Glutamatergic neuron (in vitro differentiated cells): ENCODE data around the gene STARD13. TPM values are rescaled to one million over a fixed set of nuclear protein-coding genes. Genes with fewer than 3 reads are reported as not detected.

ENCODE experiments used
- DNase-seq: peaks from one replicate; pipeline ENCODE4 v3.0.0; 2022
- H3K27ac Mint-ChIP-seq: one replicate; pipeline ENCODE4 v1.8.0; 2020; ENCODE audit warnings: mild to moderate bottlenecking, mixed read lengths, inconsistent platforms; ENCODE audit not compliant: unreplicated experiment
- H3K27me3 Mint-ChIP-seq: one replicate; pipeline ENCODE4 v1.8.0; 2020; ENCODE audit warnings: mild to moderate bottlenecking, moderate library complexity, mixed read lengths, inconsistent platforms; ENCODE audit not compliant: unreplicated experiment
- H3K36me3 Mint-ChIP-seq: one replicate; pipeline ENCODE4 v1.8.0; 2020; ENCODE audit warnings: mild to moderate bottlenecking, mixed read lengths, inconsistent platforms; ENCODE audit not compliant: unreplicated experiment
- H3K4me1 Mint-ChIP-seq: one replicate; pipeline ENCODE4 v1.8.0; 2020; ENCODE audit warnings: mild to moderate bottlenecking, low read depth, mixed read lengths, inconsistent platforms; ENCODE audit not compliant: unreplicated experiment
- H3K4me3 Mint-ChIP-seq: one replicate; pipeline ENCODE4 v1.8.0; 2020; ENCODE audit warnings: mild to moderate bottlenecking, mixed read lengths, inconsistent platforms; ENCODE audit not compliant: unreplicated experiment
- H3K9me3 Mint-ChIP-seq: one replicate; pipeline ENCODE4 v1.8.0; 2020; ENCODE audit warnings: mild to moderate bottlenecking, moderate library complexity, mixed read lengths, inconsistent platforms; ENCODE audit not compliant: unreplicated experiment
- total RNA-seq: library from RNA; stranded (reverse); fragmentation: NEBNext Ultra II Directional; extraction: Animal tissue kit (Norgen Biotek cat#: 25700); gene quantifications from one replicate; pipeline ENCODE4 v1.2.1, GENCODE V29; 2021; ENCODE audit not compliant: unreplicated experiment
- TF ChIP-seq, protein P1 (sequence below): fragments of 200-600 bp; sonication (generic); IDR thresholded peaks from one replicate; pipeline ENCODE4 v1.5.0; 2021; ENCODE audit not compliant: partially characterized antibody, unreplicated experiment

STARD13 gene
- total RNA-seq, 1 donor from 2014 or later, result 36.4 TPM

DNA sequence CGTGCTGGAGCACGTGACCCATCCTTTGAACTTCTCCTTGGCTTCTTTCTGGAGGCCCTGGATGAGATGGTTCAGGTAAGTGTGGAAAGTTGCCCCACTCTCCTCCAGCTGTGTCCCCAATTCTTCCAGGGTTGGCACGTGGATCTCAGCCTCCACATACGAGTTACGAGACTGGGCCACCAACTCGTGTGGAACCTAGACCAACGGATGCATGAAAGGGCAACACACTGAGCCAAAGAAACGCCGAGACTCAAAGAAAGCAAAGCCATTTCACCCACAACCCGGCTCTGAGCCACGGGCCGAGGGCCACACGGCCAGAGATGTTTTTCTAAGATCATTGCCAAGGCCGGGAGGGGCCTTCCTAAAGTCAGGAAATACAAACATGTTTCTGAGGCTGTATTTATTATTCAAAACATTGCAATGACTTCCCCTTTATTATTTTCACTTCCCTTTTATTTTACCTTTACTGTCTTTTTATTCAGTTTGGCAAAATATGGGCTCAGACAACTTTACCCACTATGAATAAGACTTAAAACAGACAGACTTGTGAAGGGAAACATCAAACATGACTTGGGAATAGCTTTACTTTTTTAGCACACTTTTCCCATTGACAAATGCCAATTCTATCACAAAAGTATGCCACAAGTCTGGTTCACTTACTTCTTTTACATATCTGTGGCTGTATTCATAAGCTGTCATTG lies 174.7 kb downstream of the STARD13 start:
- Mint-ChIP-seq H3K4me1 (no peaks in the 10 kb centered on the region), H3K27ac (no peak overlapping the region), H3K27me3 (no peaks in the 10 kb centered on the region), H3K36me3 (peaks cover 19% of the 10 kb centered on the region), H3K4me3 (no peak overlapping the region), H3K9me3 (peaks cover 4% of the 10 kb centered on the region)
- DNase-seq, result no peak
- TF ChIP-seq, protein P1, sequence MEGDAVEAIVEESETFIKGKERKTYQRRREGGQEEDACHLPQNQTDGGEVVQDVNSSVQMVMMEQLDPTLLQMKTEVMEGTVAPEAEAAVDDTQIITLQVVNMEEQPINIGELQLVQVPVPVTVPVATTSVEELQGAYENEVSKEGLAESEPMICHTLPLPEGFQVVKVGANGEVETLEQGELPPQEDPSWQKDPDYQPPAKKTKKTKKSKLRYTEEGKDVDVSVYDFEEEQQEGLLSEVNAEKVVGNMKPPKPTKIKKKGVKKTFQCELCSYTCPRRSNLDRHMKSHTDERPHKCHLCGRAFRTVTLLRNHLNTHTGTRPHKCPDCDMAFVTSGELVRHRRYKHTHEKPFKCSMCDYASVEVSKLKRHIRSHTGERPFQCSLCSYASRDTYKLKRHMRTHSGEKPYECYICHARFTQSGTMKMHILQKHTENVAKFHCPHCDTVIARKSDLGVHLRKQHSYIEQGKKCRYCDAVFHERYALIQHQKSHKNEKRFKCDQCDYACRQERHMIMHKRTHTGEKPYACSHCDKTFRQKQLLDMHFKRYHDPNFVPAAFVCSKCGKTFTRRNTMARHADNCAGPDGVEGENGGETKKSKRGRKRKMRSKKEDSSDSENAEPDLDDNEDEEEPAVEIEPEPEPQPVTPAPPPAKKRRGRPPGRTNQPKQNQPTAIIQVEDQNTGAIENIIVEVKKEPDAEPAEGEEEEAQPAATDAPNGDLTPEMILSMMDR, result no peak

DNA sequence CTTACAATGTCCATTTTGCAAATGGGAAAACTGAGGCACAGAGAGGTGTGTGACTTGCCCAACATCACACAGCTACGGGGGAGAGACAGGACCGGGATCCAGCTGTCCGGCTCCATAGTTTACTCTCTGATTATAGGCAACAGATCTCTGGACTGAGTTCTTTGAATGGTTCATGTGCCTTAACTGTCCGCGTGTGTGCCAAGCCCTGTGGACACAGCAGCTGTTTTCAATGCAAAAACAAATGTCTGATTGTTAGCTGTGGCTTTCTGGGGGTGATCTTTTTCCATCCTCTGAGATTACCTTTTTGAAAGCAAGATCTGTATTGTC lies 175.2 kb downstream of the STARD13 start:
- Mint-ChIP-seq H3K4me3 (no peak overlapping the region), H3K36me3 (peaks cover 17% of the 10 kb centered on the region), H3K9me3 (peaks cover 4% of the 10 kb centered on the region), H3K27me3 (no peaks in the 10 kb centered on the region), H3K4me1 (no peaks in the 10 kb centered on the region), H3K27ac (no peak overlapping the region)
- no peak for DNase-seq
- TF ChIP-seq, protein P1, result no peak

DNA sequence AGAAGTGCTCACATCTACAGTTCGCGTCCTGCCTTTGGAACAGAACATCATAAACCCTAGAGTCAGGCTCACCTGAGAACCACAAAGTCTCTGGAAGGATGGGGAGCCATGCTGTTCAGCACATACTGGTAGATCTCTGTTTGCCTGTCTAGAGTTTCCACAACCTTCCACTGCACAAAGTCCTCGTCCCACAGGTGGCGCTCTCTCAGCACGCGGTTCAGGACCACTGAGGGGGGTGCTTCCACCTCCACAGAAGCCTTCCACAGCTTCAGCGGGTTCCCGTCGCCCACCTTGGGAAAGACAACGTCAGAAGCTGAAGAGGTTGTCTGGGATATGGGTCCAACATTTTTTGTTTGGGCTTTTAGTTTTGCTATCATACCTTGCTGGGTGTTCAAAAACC lies 175.8 kb downstream of the STARD13 start:
- Mint-ChIP-seq H3K36me3 (peaks cover 12% of the 10 kb centered on the region), H3K9me3 (peaks cover 4% of the 10 kb centered on the region), H3K27me3 (no peaks in the 10 kb centered on the region), H3K4me1 (no peaks in the 10 kb centered on the region), H3K27ac (no peak overlapping the region), H3K4me3 (no peak overlapping the region)
- TF ChIP-seq, protein P1, result no peak
- peak; percentile 42 for DNase-seq

DNA sequence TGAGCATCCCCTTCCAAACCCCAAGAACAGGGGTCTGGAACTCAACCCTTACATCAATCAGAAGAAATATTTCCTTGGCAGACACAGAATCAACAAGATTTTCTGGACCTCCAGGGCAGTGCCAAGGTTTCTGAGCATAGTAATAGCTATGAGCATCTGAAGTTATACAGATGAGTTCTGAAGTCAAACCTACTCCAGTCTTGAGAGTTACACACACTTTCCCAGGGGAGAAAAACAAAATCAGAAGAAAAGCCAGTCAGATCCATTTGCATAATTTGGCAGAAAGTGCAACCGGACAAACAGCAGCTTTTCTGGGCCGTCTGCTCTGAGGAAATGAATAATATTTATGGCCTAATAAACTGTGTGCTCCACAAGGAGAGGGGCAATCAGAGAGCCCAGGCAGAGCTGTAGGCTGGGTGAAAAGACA lies 176.3 kb downstream of the STARD13 start:
- H3K27me3 Mint-ChIP-seq, result no peaks in the 10 kb centered on the region
- no peaks in the 10 kb centered on the region for H3K4me1 Mint-ChIP-seq
- DNase-seq, result no peak
- no peak overlapping the region for H3K4me3 Mint-ChIP-seq
- TF ChIP-seq, protein P1, result no peak
- peaks cover 12% of the 10 kb centered on the region for H3K36me3 Mint-ChIP-seq
- no peak overlapping the region for H3K27ac Mint-ChIP-seq
- H3K9me3 Mint-ChIP-seq, result peaks cover 4% of the 10 kb centered on the region

DNA sequence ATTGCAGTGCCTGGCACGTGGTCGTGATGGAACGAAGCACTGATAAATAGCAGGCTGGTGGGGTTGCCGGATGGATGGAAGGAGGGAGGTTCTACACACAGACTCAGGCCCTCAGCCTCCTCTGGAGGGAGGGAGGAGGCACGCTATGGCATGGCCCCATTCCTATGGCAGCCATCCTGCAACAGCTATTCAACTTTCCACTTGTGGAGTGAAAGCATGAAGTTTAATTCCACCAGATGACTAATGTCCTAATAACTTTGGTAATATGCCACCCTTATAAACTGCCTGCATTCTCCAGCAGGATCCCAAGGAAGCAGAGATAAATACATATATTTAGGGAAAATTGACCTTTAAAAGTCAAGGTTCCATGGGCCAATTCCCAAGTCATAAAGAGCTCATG lies 176.9 kb downstream of the STARD13 start:
- no peak for DNase-seq
- TF ChIP-seq, protein P1, result no peak
- H3K4me3 Mint-ChIP-seq, result no peak overlapping the region
- H3K27me3 Mint-ChIP-seq, result no peaks in the 10 kb centered on the region
- peaks cover 12% of the 10 kb centered on the region for H3K36me3 Mint-ChIP-seq
- H3K9me3 Mint-ChIP-seq, result peaks cover 4% of the 10 kb centered on the region
- no peaks in the 10 kb centered on the region for H3K4me1 Mint-ChIP-seq
- no peak overlapping the region for H3K27ac Mint-ChIP-seq
